AG09309 (cell line): ENCODE results near the gene TVP23A.

Source experiments
- DNase-seq: peaks from one replicate; pipeline ENCODE4 v3.0.0-alpha.2; 2010; ENCODE audit warnings: low read depth
- H3K4me3 ChIP-seq: 2 replicates; pipeline ENCODE4 v1.5.1; 2011; ENCODE audit warnings: mild to moderate bottlenecking, low read depth, low read length, moderate library complexity; ENCODE audit not compliant: control insufficient read depth
- TF ChIP-seq, protein P1 (sequence below): IDR thresholded peaks from 2 replicates; pipeline ENCODE4 v1.5.1; 2011; ENCODE audit warnings: mild to moderate bottlenecking, low read depth, low read length, inconsistent platforms; ENCODE audit not compliant: insufficient read depth, control insufficient read depth; ENCODE audit errors: missing control alignments

Gene TVP23A

GRCh38 chr16:10817963-10818941 is at the start of gene TVP23A:
TVP23A (minus strand) TSS chr16:10818794; CDS start chr16:10818493, 301 bp downstream.
- TF ChIP-seq, protein P1, sequence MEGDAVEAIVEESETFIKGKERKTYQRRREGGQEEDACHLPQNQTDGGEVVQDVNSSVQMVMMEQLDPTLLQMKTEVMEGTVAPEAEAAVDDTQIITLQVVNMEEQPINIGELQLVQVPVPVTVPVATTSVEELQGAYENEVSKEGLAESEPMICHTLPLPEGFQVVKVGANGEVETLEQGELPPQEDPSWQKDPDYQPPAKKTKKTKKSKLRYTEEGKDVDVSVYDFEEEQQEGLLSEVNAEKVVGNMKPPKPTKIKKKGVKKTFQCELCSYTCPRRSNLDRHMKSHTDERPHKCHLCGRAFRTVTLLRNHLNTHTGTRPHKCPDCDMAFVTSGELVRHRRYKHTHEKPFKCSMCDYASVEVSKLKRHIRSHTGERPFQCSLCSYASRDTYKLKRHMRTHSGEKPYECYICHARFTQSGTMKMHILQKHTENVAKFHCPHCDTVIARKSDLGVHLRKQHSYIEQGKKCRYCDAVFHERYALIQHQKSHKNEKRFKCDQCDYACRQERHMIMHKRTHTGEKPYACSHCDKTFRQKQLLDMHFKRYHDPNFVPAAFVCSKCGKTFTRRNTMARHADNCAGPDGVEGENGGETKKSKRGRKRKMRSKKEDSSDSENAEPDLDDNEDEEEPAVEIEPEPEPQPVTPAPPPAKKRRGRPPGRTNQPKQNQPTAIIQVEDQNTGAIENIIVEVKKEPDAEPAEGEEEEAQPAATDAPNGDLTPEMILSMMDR, result no peak
- no peak within 1 kb of the TSS for H3K4me3 ChIP-seq
- no peak for DNase-seq

DNA sequence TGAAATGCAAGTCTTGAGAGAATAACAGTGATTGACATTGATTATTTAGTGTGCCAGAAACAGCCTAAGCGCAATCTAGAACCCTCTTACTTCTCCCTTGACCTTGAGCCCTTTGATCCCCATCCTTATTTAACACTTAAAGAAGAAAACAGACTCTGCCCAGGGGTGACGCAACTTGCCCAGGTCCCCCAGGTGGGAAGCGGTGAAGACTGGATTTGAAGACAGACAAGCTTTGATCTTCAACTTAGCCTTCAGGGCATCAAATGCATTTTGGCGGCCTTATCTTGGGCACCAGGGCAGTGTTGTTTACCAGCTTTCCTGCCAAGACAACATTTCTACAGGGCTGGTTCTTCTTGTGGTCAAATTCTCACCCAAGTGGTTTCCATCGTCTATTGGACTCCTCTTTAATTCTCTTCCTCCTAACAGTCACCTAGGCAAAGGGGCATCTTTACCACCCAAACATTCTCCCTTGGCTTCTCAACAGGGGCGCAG is 49.6 kb upstream of the TVP23A start:
- TF ChIP-seq, protein P1, result no peak
- no peak overlapping the region for H3K4me3 ChIP-seq
- no peak for DNase-seq

DNA sequence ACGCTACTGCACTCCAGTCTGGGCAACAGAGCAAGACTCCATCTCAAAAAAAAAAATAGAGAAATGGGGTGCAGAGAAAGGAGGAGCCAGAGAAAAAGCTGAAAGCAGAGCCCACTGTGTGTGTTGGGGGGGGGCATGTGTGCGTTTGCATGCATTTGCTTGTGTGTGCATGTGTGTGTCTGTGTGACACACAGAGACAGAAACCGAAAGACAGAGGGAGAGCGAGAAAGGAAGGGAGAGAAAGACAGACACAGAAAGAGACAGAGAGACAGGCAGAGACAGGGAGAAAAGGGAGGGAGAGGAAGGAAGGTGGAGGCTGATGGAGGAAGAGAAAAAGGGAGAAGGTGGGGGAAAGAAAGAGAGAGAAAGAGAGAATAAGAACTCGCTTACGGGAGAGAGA is 48.6 kb upstream of the TVP23A start:
- no peak overlapping the region for H3K4me3 ChIP-seq
- TF ChIP-seq, protein P1, result no peak
- no peak for DNase-seq

DNA sequence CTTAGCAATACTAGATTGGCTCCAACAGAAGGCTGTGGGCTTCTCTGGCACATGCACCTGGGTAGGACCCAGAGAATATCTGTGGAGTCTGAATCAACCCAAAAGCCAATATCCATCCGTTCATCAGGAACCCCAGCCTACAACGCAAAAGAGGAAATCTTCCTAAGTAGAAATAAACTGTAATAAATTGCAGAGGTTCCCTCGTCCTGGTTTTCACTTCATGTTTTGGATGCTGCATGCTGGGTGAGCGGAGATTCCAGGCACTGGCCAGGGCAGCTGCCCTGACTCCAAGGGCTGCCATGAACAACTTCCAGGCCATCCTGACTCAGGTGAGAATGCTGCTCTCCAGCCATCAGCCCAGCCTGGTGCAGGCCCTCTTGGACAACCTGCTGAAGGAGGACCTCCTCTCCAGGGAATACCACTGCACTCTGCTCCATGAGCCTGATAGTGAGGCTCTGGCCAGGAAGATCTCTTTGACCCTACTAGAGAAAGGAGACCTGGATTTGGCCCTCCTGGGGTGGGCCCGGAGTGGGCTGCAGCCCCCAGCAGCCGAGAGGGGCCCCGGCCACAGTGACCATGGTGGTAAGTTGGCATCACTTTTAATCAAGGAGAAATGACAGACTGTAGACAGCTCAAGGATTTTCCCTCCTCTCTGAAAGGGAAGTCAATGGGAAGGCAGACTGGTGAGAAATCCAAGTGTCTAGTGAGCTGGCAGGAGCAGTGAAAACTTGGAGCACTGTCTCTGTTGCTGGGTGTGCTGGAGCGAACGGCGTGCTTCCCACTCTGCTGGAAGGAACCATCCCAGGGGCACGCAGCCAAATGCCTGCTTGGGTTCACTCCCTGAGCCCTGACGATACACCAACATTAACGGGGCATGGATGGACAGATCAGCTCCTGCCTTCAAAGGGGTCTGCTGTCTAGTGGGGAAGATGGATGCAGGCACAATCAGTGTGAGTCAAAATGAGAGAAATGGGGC is 47.7 kb upstream of the TVP23A start:
- no peak overlapping the region for H3K4me3 ChIP-seq
- TF ChIP-seq, protein P1, result no peak
- DNase-seq, result no peak

- peak; percentile 83 for DNase-seq
- H3K4me3 ChIP-seq, result no peak overlapping the region
- TF ChIP-seq, protein P1, result no peak
Observed at GRCh38 chr16:10862438-10862837, 43.8 kb upstream of the TVP23A start.

GRCh38 chr16:10859658-10860057 is 41.1 kb upstream of the TVP23A start:
- H3K4me3 ChIP-seq, result no peak overlapping the region
- TF ChIP-seq, protein P1, result no peak
- DNase-seq, result no peak
